Esophagus squamous epithelium (tissue), 5 donors: ENCODE data around the gene FAM78A. TPM values are rescaled to one million over a fixed set of nuclear protein-coding genes. Genes with fewer than 3 reads are reported as not detected.

ENCODE experiments used
- DNase-seq: peaks from one replicate; lab custom pipeline; 2025; lab: John Stamatoyannopoulos, UW
- H3K27ac ChIP-seq, 4 donors: fragments of 200-600 bp; sonication (generic); one replicate each; pipeline ENCODE4 v1.5.1; 2016 to 2019; ENCODE audit warnings: mild to moderate bottlenecking in 1 of 4
- H3K27me3 ChIP-seq, 4 donors: fragments of 200-600 bp; sonication (generic); 1 replicate in 3 of 4; 2 replicates in 1 of 4; pipeline versions ENCODE4 v1.5.1 to v1.6.0; 2017 to 2021; ENCODE audit warnings: antibody characterized with exemption in 1 of 4
- H3K36me3 ChIP-seq, 3 donors: fragments of 200-600 bp; sonication (generic); one replicate each; pipeline ENCODE4 v1.5.1; 2016 to 2019
- H3K4me1 ChIP-seq, 3 donors: fragments of 200-600 bp; sonication (generic); one replicate each; pipeline ENCODE4 v1.5.1; 2017 to 2019
- H3K4me3 ChIP-seq, 4 donors: fragments of 200-600 bp; sonication (generic); 1 replicate in 3 of 4; 2 replicates in 1 of 4; pipeline ENCODE4 v1.5.1; 2016 to 2019; ENCODE audit warnings: mild to moderate bottlenecking in 2 of 4, moderate library complexity in 1 of 4
- H3K9me3 ChIP-seq, 3 donors: fragments of 200-600 bp; sonication (generic); one replicate each; pipeline ENCODE4 v1.5.1; 2016 to 2019
- POLR2A ChIP-seq, 4 donors: fragments of 450-650 bp; IDR thresholded peaks; one replicate each; pipeline ENCODE4 v1.6.1; 2017; ENCODE audit warnings: antibody characterized with exemption in 4 of 4, mild to moderate bottlenecking in 4 of 4, moderate library complexity in 3 of 4
- WGBS, 2 donors: methylation state at CpG; one replicate each; pipeline ENCODE4 v1.1.5; 2018; 5-methylcytosine and 5-hydroxymethylcytosine counted together
- intact Hi-C: fragments of 100-400 bp; cut with DNase I; formaldehyde crosslinking; loops from one replicate; pipeline ENCODE4 v1.15.0; 2022
- total RNA-seq, 4 donors: library from RNA; depleted of rRNA; stranded (reverse); fragments of >200 nt; gene quantifications; one replicate each; pipeline ENCODE4 v1.1.0, GENCODE V29; 2016
- TF ChIP-seq, protein P1 (sequence below), 6 experiments: fragments of 450-650 bp in 4 of 6; fragments of 200-600 bp in 2 of 6; sonication (generic) in 2 of 6; IDR thresholded peaks; one replicate each; pipeline ENCODE4 v1.5.1; 2016 to 2019; ENCODE audit warnings: antibody characterized with exemption in 6 of 6, mild to moderate bottlenecking in 4 of 6, moderate library complexity in 4 of 6
- donor health status: DM: yes; HTN: yes; CAD: no.

FAM78A gene
- total RNA-seq, 4 donors from 2014 or later = 0.61 to 2.9 (median 2.0) TPM

DNA sequence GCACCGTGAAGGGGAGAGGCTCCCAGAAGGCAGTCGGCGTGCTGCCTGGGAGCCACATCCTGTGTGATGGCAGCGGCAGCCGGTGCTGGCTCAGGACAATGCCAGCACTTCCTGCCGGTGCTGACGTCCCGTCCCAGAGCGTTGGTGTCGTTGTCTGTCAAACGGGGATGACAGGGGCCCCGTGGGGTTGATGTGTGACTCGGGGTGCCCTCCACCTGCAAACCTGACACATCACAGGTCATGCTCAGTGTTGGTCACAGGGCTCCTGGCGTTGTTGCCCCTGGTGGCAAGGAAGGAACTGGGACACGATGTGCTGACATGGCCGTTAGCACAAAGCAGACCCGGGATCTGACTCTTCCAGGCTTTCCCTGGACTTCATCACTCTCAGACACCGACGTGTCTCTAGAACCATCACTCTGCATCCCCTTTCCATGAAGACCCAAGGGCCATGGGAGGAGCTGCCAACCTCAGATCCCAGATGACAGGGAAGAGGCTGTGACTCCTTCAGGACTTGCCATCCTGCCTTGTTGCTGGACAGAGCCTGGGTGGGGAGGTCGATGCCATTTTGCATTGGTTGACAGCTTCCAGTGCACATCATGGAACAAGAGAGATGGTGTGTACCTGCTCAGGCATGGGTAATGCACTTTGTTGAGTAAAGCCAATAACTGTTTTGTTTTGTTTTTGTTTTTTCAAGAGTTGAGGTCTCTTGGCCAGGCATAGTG lies 34.7 kb upstream of the FAM78A start:
- H3K4me3 ChIP-seq = peak overlapping the region in 1 of 4 donors; percentile 28
- H3K36me3 ChIP-seq = no peaks in the 10 kb centered on the region
- peaks cover 0 to 5% (median 0%) of the 10 kb centered on the region in 4 donors for H3K27me3 ChIP-seq
- DNase-seq = no peak
- WGBS, 2 donors = 19 to 51% methylated on average over 5 to 15 of the region's 20 CpGs
- H3K4me1 ChIP-seq = no peaks in the 10 kb centered on the region
- H3K27ac ChIP-seq = no peak overlapping the region
- no peak for TF ChIP-seq POLR2A (IDR thresholded peaks at IDR 0.05)
- TF ChIP-seq, protein P1, sequence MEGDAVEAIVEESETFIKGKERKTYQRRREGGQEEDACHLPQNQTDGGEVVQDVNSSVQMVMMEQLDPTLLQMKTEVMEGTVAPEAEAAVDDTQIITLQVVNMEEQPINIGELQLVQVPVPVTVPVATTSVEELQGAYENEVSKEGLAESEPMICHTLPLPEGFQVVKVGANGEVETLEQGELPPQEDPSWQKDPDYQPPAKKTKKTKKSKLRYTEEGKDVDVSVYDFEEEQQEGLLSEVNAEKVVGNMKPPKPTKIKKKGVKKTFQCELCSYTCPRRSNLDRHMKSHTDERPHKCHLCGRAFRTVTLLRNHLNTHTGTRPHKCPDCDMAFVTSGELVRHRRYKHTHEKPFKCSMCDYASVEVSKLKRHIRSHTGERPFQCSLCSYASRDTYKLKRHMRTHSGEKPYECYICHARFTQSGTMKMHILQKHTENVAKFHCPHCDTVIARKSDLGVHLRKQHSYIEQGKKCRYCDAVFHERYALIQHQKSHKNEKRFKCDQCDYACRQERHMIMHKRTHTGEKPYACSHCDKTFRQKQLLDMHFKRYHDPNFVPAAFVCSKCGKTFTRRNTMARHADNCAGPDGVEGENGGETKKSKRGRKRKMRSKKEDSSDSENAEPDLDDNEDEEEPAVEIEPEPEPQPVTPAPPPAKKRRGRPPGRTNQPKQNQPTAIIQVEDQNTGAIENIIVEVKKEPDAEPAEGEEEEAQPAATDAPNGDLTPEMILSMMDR (IDR thresholded peaks at IDR 0.05) = no peak
- no peaks in the 10 kb centered on the region for H3K9me3 ChIP-seq
- intact Hi-C loops = no loop called here

DNA sequence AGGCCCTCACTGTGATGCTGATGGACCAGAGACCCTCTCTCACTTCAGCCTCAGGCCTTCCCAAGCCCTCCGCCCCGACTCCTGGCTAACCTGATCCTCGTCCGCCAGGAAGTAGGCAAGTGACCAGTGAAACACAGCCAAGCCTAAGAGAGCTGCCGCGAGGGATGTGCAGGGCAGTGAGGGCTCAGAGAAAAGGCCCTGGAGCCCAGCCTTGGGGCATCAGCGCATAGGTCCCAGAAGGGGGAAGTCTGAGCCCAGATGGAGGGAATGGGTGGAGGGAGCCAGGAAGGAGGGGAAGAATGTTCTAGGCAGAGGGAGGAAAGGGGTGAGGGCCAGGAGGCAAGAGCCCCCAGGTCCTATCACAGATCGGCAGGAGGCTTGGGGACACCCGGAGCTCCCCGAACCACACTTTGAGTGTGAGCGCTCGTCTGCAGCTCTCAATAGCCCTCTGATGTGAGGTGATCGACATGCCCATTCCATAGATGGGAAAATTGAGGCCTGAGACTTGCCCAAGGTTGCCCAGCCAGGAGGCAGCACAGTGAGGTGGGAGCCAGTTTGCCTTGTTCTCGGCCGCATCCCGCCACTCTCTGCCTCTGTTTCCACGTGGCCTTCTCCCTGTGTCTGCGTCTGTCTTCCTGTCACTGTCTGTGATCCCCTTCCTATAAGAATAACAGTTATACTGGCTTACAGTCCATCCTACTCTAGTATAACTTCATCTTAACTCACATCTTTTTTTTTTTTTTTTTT lies 33.4 kb upstream of the FAM78A start:
- TF ChIP-seq, protein P1 (IDR thresholded peaks at IDR 0.05) = no peak
- TF ChIP-seq POLR2A (IDR thresholded peaks at IDR 0.05) = no peak
- Histone ChIP-seq H3K36me3 (no peaks in the 10 kb centered on the region), H3K27ac (no peak overlapping the region), H3K4me3 (no peak overlapping the region), H3K27me3 (no peaks in the 10 kb centered on the region), H3K4me1 (no peaks in the 10 kb centered on the region), H3K9me3 (no peaks in the 10 kb centered on the region)
- DNase-seq = no peak
- WGBS, 2 donors = 80 to 88% methylated on average over 11 to 14 of the region's 18 CpGs
- intact Hi-C loops = no loop called here

DNA sequence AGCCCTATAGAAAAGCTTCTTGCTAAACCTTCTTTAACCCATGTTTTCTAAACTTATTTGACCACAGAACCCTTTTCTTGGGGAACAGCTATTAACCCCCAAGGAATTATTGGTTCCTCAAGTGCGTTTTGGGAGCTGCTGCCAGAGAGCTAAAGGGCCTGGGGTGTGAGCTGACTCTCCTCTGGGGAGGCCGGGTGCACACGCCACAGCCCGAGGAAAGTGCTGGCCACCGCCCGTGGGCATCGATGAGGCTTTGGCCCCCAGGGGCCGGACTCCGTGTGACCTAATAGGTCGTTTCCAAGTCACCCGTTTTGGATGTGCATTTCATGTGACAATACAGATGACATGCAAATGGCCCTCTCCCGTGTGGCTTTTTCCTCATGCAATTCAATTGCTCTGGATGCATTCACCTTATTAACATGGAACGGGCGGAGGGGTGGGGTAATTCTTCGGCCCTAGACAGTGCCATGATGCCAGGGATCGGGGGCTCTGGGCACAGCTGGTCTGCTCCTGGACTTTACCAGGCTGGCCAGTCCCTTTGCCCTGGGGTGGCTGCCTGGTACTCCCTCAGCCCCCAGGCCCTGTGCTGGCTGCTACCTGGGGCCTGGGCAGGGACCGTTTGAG lies 32.7 kb upstream of the FAM78A start:
- no peaks in the 10 kb centered on the region for H3K36me3 ChIP-seq
- H3K27ac ChIP-seq = no peak overlapping the region
- no peak overlapping the region for H3K4me3 ChIP-seq
- TF ChIP-seq, protein P1 (IDR thresholded peaks at IDR 0.05) = no peak
- no peak for TF ChIP-seq POLR2A (IDR thresholded peaks at IDR 0.05)
- intact Hi-C loops = no loop called here
- H3K9me3 ChIP-seq = no peaks in the 10 kb centered on the region
- no peaks in the 10 kb centered on the region for H3K4me1 ChIP-seq
- 82% methylated on average over 12 to 16 of the region's 17 CpGs for WGBS, 2 donors
- no peak for DNase-seq
- no peaks in the 10 kb centered on the region for H3K27me3 ChIP-seq

DNA sequence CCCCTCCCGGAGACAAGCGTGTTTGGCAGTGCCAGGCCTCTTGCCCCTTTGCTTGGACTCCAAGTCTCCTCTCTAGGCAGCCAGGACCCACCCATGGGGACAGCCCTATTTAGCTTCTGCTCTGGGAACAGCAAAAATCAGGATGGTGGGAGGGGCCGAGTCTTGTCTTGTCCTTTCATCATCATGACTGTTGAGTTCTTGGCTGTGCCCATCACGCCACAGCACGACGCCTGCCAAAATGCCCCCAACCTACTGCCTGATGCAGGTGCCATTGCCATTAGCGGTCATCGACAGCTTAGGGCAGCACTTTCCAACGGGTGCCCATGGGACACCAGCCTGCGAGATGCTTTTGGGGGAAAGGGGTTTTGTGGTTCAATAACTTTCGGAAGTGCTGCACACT lies 32.1 kb upstream of the FAM78A start:
- TF ChIP-seq POLR2A (IDR thresholded peaks at IDR 0.05) = no peak
- TF ChIP-seq, protein P1 (IDR thresholded peaks at IDR 0.05) = no peak
- no peaks in the 10 kb centered on the region for H3K9me3 ChIP-seq
- H3K27ac ChIP-seq = no peak overlapping the region
- H3K27me3 ChIP-seq = no peaks in the 10 kb centered on the region
- H3K4me1 ChIP-seq = no peaks in the 10 kb centered on the region
- 85 to 94% methylated on average over 5 to 8 of the region's 11 CpGs for WGBS, 2 donors
- intact Hi-C loops = no loop called here
- no peak overlapping the region for H3K4me3 ChIP-seq
- H3K36me3 ChIP-seq = no peaks in the 10 kb centered on the region
- no peak for DNase-seq

DNA sequence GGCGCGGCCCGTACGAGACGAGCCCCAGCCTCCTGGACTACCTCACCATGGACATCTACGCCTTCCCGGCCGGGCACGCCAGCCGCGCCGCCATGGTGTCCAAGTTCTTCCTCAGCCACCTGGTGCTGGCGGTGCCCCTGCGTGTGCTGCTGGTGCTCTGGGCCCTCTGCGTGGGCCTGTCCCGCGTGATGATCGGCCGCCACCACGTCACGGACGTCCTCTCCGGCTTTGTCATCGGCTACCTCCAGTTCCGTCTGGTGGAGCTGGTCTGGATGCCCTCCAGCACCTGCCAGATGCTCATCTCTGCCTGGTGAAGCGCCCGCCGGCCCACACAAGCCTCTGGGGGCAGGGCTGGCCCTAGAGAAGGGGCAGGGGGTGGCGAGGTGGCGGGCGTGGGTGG lies 31.7 kb upstream of the FAM78A start:
- intact Hi-C loops = no loop called here
- DNase-seq = no peak
- Histone ChIP-seq H3K4me3 (no peak overlapping the region), H3K36me3 (no peaks in the 10 kb centered on the region), H3K4me1 (no peaks in the 10 kb centered on the region), H3K27me3 (no peaks in the 10 kb centered on the region), H3K27ac (no peak overlapping the region), H3K9me3 (no peaks in the 10 kb centered on the region)
- TF ChIP-seq, protein P1 (IDR thresholded peaks at IDR 0.05) = no peak
- WGBS, 2 donors = 90 to 97% methylated on average over 10 to 12 of the region's 31 CpGs
